K562 (cell line): ENCODE measurements around the gene PDE6B. TPM values are rescaled to one million over a fixed set of nuclear protein-coding genes. Genes with fewer than 3 reads are reported as not detected.

Source experiments
- ATAC-seq: fragments of 200-7000 bp; cut with Tn5 transposase; 3 replicates; pipeline ENCODE4 v1.9.1; 2020; ENCODE audit warnings: moderate library complexity
- BruUV-seq: library from RNA; stranded (reverse); fragments of 400-500 nt; replicated peaks from 2 replicates; lab custom pipeline; 2021; lab: Mats Ljungman, UMichigan
- CTCF ChIA-PET: fragments of 300-600 bp; formaldehyde crosslinking; extraction: SDS; loops from one replicate; lab custom pipeline; 2021; ENCODE audit warnings: low intra/inter-chr PET ratio; lab: Yijun Ruan, JAX
- POLR2A ChIA-PET: fragments of 300-600, 350-650 bp; sonication (Branson Sonifier 250); formaldehyde crosslinking; extraction: SDS; loops from one replicate; lab custom pipeline; 2021; ENCODE audit warnings: antibody characterized with exemption, inconsistent platforms; lab: Yijun Ruan, JAX
- DNase-seq, 4 experiments: peaks; one replicate each; pipeline versions ENCODE4 v3.0.0 to v3.0.0-alpha.2; 2011 to 2018; ENCODE audit warnings: low spot score in 3 of 4, mixed read lengths in 3 of 4; ENCODE audit errors: extremely low read depth in 1 of 4
- FAIRE-seq: peaks from 2 replicates; lab custom pipeline; 2011; peaks lifted over from hg19 to GRCh38; lab: Jason Lieb, UNC
- H2AFZ ChIP-seq: 2 replicates; pipeline ENCODE4 v1.6.0; 2011; ENCODE audit warnings: low read depth, low read length, control low read depth, inconsistent platforms
- H3K27ac ChIP-seq: fragments of 200-600 bp; 3 replicates; pipeline ENCODE4 v1.8.0; 2011; ENCODE audit warnings: low read depth, mild to moderate bottlenecking, control low read depth, inconsistent platforms, low read length, moderate library complexity, mixed read lengths; ENCODE audit errors: extremely low read depth
- H3K27me3 ChIP-seq, 2 experiments: fragments of 300-600 bp in 1 of 2; 2 replicates in 1 of 2; 3 replicates in 1 of 2; pipeline versions ENCODE4 v1.6.0 to v1.8.0; 2011; ENCODE audit warnings: inconsistent platforms in 2 of 2, low read length in 2 of 2, mild to moderate bottlenecking in 1 of 2, mixed read lengths in 1 of 2, moderate library complexity in 1 of 2; ENCODE audit not compliant: control insufficient read depth in 2 of 2, insufficient read depth in 2 of 2
- H3K36me3 ChIP-seq: fragments of 300-600 bp; 3 replicates; pipeline ENCODE4 v1.8.0; 2011; ENCODE audit warnings: mild to moderate bottlenecking, low read length, inconsistent platforms; ENCODE audit not compliant: control insufficient read depth, insufficient read depth
- H3K4me1 ChIP-seq, 2 experiments: fragments of 200-600 bp in 1 of 2; replicated peaks in 1 of 2; 2 replicates in 1 of 2; 3 replicates in 1 of 2; pipeline versions ENCODE4 v1.5.1 to v1.8.0; 2011; ENCODE audit warnings: inconsistent platforms in 2 of 2, low read length in 2 of 2, mild to moderate bottlenecking in 1 of 2, mixed read lengths in 1 of 2, moderate library complexity in 1 of 2; ENCODE audit not compliant: control insufficient read depth in 2 of 2, insufficient read depth in 2 of 2
- H3K4me2 ChIP-seq: 2 replicates; pipeline ENCODE4 v1.6.1; 2011; ENCODE audit warnings: low read length, control low read depth, inconsistent platforms, mixed read lengths; ENCODE audit not compliant: insufficient read depth
- H3K4me3 ChIP-seq: fragments of 200-600 bp; sonication (generic), shearing (Covaris generic); 2 replicates; pipeline ENCODE4 v1.5.1; 2016; ENCODE audit warnings: control low read depth, inconsistent platforms
- H3K79me2 ChIP-seq: fragments of 200-600 bp; 3 replicates; pipeline ENCODE4 v1.8.0; 2011; ENCODE audit warnings: low read length, inconsistent platforms; ENCODE audit not compliant: control insufficient read depth, insufficient read depth
- H3K9ac ChIP-seq, 2 experiments: 2 replicates each; pipeline versions ENCODE4 v1.6.0 to v1.6.1; 2011; ENCODE audit warnings: low read depth in 2 of 2, low read length in 2 of 2, control low read depth in 1 of 2, inconsistent platforms in 1 of 2, mild to moderate bottlenecking in 1 of 2, mixed read lengths in 1 of 2; ENCODE audit not compliant: insufficient read depth in 1 of 2
- H3K9me1 ChIP-seq: one replicate; pipeline ENCODE4 v1.6.0; 2011; ENCODE audit warnings: inconsistent platforms, mild to moderate bottlenecking, low read length, moderate library complexity; ENCODE audit not compliant: control insufficient read depth, insufficient read depth
- H3K9me3 ChIP-seq: replicated peaks from 2 replicates; pipeline ENCODE4 v1.5.1; 2011; ENCODE audit warnings: low read depth, low read length, inconsistent platforms; ENCODE audit not compliant: control insufficient read depth, insufficient read depth
- H4K20me1 ChIP-seq: replicated peaks from 2 replicates; pipeline ENCODE4 v1.6.1; 2011; ENCODE audit warnings: low read length, inconsistent platforms, mixed read lengths; ENCODE audit not compliant: control insufficient read depth, insufficient read depth
- FOXM1 ChIP-seq, 2 experiments: fragments of 450-650 bp in 1 of 2; sonication (generic) in 1 of 2; formaldehyde crosslinking in 1 of 2; IDR thresholded peaks; 2 replicates each; pipeline versions ENCODE4 v1.6.1 to v1.9.0; 2017 to 2022; ENCODE audit warnings: low read depth in 2 of 2, mild to moderate bottlenecking in 2 of 2, missing genetic modification reagents in 1 of 2, moderate library complexity in 1 of 2
- GABPB1 ChIP-seq: sonication (generic); formaldehyde crosslinking; IDR thresholded peaks from 2 replicates; pipeline ENCODE4 v1.8.0; 2022; ENCODE audit warnings: mild to moderate bottlenecking, missing genetic modification reagents
- HDAC2 ChIP-seq: fragments of 450-650 bp; IDR thresholded peaks from 2 replicates; pipeline ENCODE4 v1.6.1; 2016; ENCODE audit warnings: mild to moderate bottlenecking
- HMGN3 ChIP-seq: IDR thresholded peaks from 2 replicates; pipeline ENCODE4 v1.6.1; 2011; ENCODE audit warnings: borderline replicate concordance, low read depth, mild to moderate bottlenecking, mixed read lengths, low read length; ENCODE audit not compliant: insufficient read length; ENCODE audit errors: extremely low read depth
- JUND ChIP-seq, 2 experiments: IDR thresholded peaks; 2 replicates in 1 of 2; 3 replicates in 1 of 2; pipeline ENCODE4 v1.6.1; 2011; ENCODE audit warnings: borderline replicate concordance in 2 of 2, low read depth in 2 of 2, low read length in 2 of 2, improper control_type of control experiment in 1 of 2, missing biosample characterization in 1 of 2, missing genetic modification characterization in 1 of 2, missing genetic modification reagents in 1 of 2
- MAFF ChIP-seq: IDR thresholded peaks from 2 replicates; pipeline ENCODE4 v1.6.1; 2012; ENCODE audit warnings: low read length, improper control_type of control experiment
- MEIS2 ChIP-seq: fragments of 450-650 bp; IDR thresholded peaks from 2 replicates; pipeline ENCODE4 v1.6.1; 2014; ENCODE audit warnings: mild to moderate bottlenecking; ENCODE audit not compliant: partially characterized antibody
- MTA3 ChIP-seq: fragments of 450-650 bp; formaldehyde crosslinking; IDR thresholded peaks from 2 replicates; pipeline ENCODE4 v1.6.1; 2017; ENCODE audit warnings: mild to moderate bottlenecking, borderline replicate concordance
- WGBS: fragments of 100-300 bp; shearing (Covaris generic); methylation state at CpG from one replicate; pipeline ENCODE4 v1.1.6; 2016; ENCODE audit warnings: low coverage, mixed read lengths; ENCODE audit not compliant: insufficient coverage; ENCODE audit errors: missing lambda C conversion rate; 5-methylcytosine and 5-hydroxymethylcytosine counted together
- in situ Hi-C: fragments of 300-500 bp; cut with MboI; formaldehyde crosslinking; loops from 4 replicates; pipeline ENCODE4 v1.15.0; 2018; ENCODE audit warnings: inconsistent platforms, mixed read lengths
- intact Hi-C: fragments of 100-400 bp; cut with micrococcal nuclease; formaldehyde crosslinking; loops from 2 replicates; pipeline ENCODE4 v1.14.2; 2022
- polyA plus RNA-seq, 8 experiments: library from polyadenylated mRNA; depleted of rRNA in 4 of 8; stranded (reverse) in 5 of 8; unstranded in 3 of 8; fragments of >200 nt; fragmentation: Nextera tagmentation in 2 of 8; fragmentation: Illumina TruSeq in 1 of 8; extraction: Ambion mirVana in 2 of 8; extraction: Trizol in 1 of 8; gene quantifications; 2 replicates each; pipeline versions ENCODE4 v1.2.1 to v1.2.3, GENCODE V29; 2011 to 2014; ENCODE audit warnings: inconsistent platforms in 1 of 8, missing spikeins in 1 of 8
- total RNA-seq, 7 experiments: library from RNA; depleted of rRNA in 6 of 7; stranded (reverse); fragments of >200 nt in 6 of 7; fragmentation: Illumina TruSeq in 2 of 7; extraction: Trizol in 2 of 7; gene quantifications; 2 replicates each; pipeline versions ENCODE4 v1.2.1 to v1.2.3, GENCODE V29; 2011 to 2021; ENCODE audit warnings: low replicate concordance in 1 of 7
- TF ChIP-seq, protein P1 (sequence below): sonication (generic); formaldehyde crosslinking; IDR thresholded peaks from 2 replicates; pipeline ENCODE4 v1.8.1; 2023; ENCODE audit warnings: mild to moderate bottlenecking, missing genetic modification reagents
- TF ChIP-seq, protein P2 (sequence below): fragments of 250-450 bp; sonication (Bioruptor Pico); IDR thresholded peaks from 2 replicates; pipeline ENCODE4 v1.8.0; 2022; ENCODE audit warnings: inconsistent platforms, mild to moderate bottlenecking, moderate library complexity, borderline replicate concordance
- TF ChIP-seq, protein P3 (sequence below): fragments of 450-650 bp; IDR thresholded peaks from one replicate; pipeline ENCODE4 v1.6.1; 2018; ENCODE audit warnings: mild to moderate bottlenecking, moderate library complexity; ENCODE audit not compliant: partially characterized antibody
- TF ChIP-seq, protein P4 (sequence below), 2 experiments: fragments of 150-350 bp in 1 of 2; IDR thresholded peaks; 2 replicates each; pipeline ENCODE4 v1.6.1; 2012 to 2016; ENCODE audit warnings: low read depth in 2 of 2, low read length in 2 of 2, mild to moderate bottlenecking in 1 of 2, moderate library complexity in 1 of 2

PDE6B gene
- total and polyA plus RNA-seq, 9 of the 15 experiments (the other 6 are each of a cell fraction or from before 2014, with no cell fraction given), result 0.04 TPM; not detected in 8

DNA sequence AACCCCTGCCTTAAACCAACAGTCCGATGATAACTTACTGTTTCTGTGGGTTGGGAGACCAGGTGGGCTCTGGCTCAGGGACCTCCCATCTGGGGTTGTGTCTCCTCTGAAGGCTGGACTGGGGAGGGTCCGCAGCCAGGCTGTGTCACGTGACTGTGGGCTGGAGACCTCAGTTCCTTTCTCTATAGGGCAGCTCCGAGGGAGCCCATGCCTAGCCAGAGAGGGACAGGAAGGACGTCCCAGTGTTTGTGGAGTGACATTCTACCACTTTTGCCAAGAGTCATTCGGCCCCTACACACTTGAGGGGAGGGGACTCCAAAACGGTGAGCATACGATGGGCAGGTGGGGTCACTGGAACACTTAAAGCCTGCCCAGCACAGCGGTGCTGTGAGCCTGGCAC, 84.7 kb downstream of the PDE6B start (continued):
- TF ChIP-seq, protein P1, sequence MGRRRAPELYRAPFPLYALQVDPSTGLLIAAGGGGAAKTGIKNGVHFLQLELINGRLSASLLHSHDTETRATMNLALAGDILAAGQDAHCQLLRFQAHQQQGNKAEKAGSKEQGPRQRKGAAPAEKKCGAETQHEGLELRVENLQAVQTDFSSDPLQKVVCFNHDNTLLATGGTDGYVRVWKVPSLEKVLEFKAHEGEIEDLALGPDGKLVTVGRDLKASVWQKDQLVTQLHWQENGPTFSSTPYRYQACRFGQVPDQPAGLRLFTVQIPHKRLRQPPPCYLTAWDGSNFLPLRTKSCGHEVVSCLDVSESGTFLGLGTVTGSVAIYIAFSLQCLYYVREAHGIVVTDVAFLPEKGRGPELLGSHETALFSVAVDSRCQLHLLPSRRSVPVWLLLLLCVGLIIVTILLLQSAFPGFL, result no peak
- TF ChIP-seq, protein P2, sequence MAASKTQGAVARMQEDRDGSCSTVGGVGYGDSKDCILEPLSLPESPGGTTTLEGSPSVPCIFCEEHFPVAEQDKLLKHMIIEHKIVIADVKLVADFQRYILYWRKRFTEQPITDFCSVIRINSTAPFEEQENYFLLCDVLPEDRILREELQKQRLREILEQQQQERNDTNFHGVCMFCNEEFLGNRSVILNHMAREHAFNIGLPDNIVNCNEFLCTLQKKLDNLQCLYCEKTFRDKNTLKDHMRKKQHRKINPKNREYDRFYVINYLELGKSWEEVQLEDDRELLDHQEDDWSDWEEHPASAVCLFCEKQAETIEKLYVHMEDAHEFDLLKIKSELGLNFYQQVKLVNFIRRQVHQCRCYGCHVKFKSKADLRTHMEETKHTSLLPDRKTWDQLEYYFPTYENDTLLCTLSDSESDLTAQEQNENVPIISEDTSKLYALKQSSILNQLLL, result no peak

DNA sequence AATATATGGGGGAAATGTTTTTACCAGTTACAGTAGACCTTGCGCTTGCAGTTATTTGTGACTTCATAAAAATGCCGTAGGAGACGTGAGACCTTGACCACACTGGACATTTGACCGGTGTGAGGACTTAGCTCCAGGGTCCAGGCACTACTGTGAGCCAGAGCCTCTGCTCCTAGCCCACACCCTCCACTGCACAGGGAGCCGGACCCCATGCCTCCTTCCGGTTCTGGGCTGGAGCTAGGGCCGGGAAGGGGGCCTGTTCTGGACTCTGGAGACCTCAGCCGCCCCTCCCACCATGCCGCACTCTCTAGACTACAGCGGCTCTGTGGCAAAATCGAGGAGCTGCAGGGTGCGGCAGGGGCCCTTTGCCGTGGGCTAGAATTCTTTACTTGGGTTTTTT, 85.5 kb downstream of the PDE6B start:
- Histone ChIP-seq H2AFZ (no peak overlapping the region), H3K4me2 (no peak overlapping the region), H3K4me3 (no peak overlapping the region), H3K27me3 (no peaks in the 10 kb centered on the region), H3K79me2 (peaks cover 84% of the 10 kb centered on the region), H3K4me1 (peaks cover 0 to 42% of the 10 kb centered on the region in 2 experiments; a peak in 4 of 5 replicates), H3K9me3 (no peaks in the 10 kb centered on the region), H3K27ac (no peak overlapping the region), H3K9ac (peak overlapping the region in 1 of 2 experiments; percentile 66; a peak in 1 of 4 replicates), H3K9me1 (no peaks in the 10 kb centered on the region), H4K20me1 (no peaks in the 10 kb centered on the region), H3K36me3 (peaks cover 31% of the 10 kb centered on the region; the same call in 2 of the 3 replicates)
- ATAC-seq (no peak; the same call in 2 of the 3 replicates), DNase-seq (no peak), FAIRE-seq (no peak)
- intact Hi-C loops (no loop called here), in situ Hi-C loops (no loop called here)
- CTCF ChIA-PET, result no interaction called here
- 91% methylated on average over 13 of the region's 13 CpGs for WGBS
- POLR2A ChIA-PET, result interaction anchor here (0.5 to 1.3 kb wide), 4 partner anchors 8 to 132 kb away, joined by 3 to 7 read pairs (median 3); no protein-coding TSS in a partner anchor
- BruUV-seq, result no TSS peak
- TF ChIP-seq, protein P3, sequence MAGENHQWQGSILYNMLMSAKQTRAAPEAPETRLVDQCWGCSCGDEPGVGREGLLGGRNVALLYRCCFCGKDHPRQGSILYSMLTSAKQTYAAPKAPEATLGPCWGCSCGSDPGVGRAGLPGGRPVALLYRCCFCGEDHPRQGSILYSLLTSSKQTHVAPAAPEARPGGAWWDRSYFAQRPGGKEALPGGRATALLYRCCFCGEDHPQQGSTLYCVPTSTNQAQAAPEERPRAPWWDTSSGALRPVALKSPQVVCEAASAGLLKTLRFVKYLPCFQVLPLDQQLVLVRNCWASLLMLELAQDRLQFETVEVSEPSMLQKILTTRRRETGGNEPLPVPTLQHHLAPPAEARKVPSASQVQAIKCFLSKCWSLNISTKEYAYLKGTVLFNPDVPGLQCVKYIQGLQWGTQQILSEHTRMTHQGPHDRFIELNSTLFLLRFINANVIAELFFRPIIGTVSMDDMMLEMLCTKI, result no peak
- TF ChIP-seq HDAC2, result no peak
- no peak for TF ChIP-seq HMGN3
- TF ChIP-seq JUND (IDR thresholded peaks at IDR 0.05; ENCODE audit: borderline replicate concordance, low read depth, low read length), result no peak
- no peak for TF ChIP-seq JUND (tag; IDR thresholded peaks at IDR 0.05; ENCODE audit: borderline replicate concordance, low read depth, low read length)
- TF ChIP-seq MEIS2, result no peak
- TF ChIP-seq, protein P4, sequence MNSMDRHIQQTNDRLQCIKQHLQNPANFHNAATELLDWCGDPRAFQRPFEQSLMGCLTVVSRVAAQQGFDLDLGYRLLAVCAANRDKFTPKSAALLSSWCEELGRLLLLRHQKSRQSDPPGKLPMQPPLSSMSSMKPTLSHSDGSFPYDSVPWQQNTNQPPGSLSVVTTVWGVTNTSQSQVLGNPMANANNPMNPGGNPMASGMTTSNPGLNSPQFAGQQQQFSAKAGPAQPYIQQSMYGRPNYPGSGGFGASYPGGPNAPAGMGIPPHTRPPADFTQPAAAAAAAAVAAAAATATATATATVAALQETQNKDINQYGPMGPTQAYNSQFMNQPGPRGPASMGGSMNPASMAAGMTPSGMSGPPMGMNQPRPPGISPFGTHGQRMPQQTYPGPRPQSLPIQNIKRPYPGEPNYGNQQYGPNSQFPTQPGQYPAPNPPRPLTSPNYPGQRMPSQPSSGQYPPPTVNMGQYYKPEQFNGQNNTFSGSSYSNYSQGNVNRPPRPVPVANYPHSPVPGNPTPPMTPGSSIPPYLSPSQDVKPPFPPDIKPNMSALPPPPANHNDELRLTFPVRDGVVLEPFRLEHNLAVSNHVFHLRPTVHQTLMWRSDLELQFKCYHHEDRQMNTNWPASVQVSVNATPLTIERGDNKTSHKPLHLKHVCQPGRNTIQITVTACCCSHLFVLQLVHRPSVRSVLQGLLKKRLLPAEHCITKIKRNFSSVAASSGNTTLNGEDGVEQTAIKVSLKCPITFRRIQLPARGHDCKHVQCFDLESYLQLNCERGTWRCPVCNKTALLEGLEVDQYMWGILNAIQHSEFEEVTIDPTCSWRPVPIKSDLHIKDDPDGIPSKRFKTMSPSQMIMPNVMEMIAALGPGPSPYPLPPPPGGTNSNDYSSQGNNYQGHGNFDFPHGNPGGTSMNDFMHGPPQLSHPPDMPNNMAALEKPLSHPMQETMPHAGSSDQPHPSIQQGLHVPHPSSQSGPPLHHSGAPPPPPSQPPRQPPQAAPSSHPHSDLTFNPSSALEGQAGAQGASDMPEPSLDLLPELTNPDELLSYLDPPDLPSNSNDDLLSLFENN (IDR thresholded peaks at IDR 0.05; ENCODE audit: low read depth in 2 of 2, low read length in 2 of 2), result no peak
- TF ChIP-seq FOXM1 (IDR thresholded peaks at IDR 0.05; ENCODE audit: low read depth), result no peak
- TF ChIP-seq FOXM1 (CRISPR knock-in tag; IDR thresholded peaks at IDR 0.05; ENCODE audit: low read depth), result no peak
- TF ChIP-seq GABPB1 (CRISPR knock-in tag), result no peak
- TF ChIP-seq MAFF, result no peak
- no peak for TF ChIP-seq MTA3
